Heart left ventricle (tissue), 16 donors: ENCODE results near the gene PCIF1. TPM values are rescaled to one million over a fixed set of nuclear protein-coding genes. Genes with fewer than 3 reads are reported as not detected.

Experiments used
- ATAC-seq, 4 donors: fragments of 200-7000 bp; cut with Tn5 transposase; one replicate each; pipeline ENCODE4 v1.9.1; 2020 to 2022; ENCODE audit warnings: moderate library complexity in 4 of 4, mild to moderate bottlenecking in 3 of 4, moderate number of reproducible peaks in 1 of 4
- DNase-seq, 5 donors: peaks; one replicate each; pipeline ENCODE4 v3.0.0-alpha.2; 2020
- H3K27ac ChIP-seq, 12 donors: fragments of 200-600 bp; sonication (generic) in 4 of 12; one replicate each; pipeline versions ENCODE4 v1.5.0 to v1.8.0; 2016 to 2022; ENCODE audit warnings: mild to moderate bottlenecking in 2 of 12
- H3K27me3 ChIP-seq, 9 donors: fragments of 200-600 bp; sonication (generic) in 2 of 9; one replicate each; pipeline versions ENCODE4 v1.5.1 to v1.8.0; 2016 to 2022; ENCODE audit warnings: mild to moderate bottlenecking in 3 of 9
- H3K36me3 ChIP-seq, 9 donors: fragments of 200-600 bp; sonication (generic) in 2 of 9; one replicate each; pipeline versions ENCODE4 v1.5.0 to v1.8.0; 2018 to 2022; ENCODE audit warnings: mild to moderate bottlenecking in 2 of 9
- H3K4me1 ChIP-seq, 12 donors: fragments of 200-600 bp; sonication (generic) in 4 of 12; one replicate each; pipeline versions ENCODE4 v1.5.0 to v1.8.0; 2016 to 2022; ENCODE audit warnings: mild to moderate bottlenecking in 3 of 12
- H3K4me3 ChIP-seq, 12 donors: fragments of 200-600 bp; sonication (generic) in 4 of 12; one replicate each; pipeline versions ENCODE4 v1.5.0 to v1.8.0; 2017 to 2022; ENCODE audit warnings: mild to moderate bottlenecking in 9 of 12, moderate library complexity in 4 of 12
- H3K9me3 ChIP-seq, 12 donors: fragments of 200-600 bp; sonication (generic) in 4 of 12; one replicate each; pipeline versions ENCODE4 v1.5.0 to v1.8.0; 2016 to 2022; ENCODE audit warnings: mild to moderate bottlenecking in 1 of 12
- CTCF ChIP-seq, 12 donors: fragments of 200-600 bp; sonication (generic) in 4 of 12; IDR thresholded peaks; one replicate each; pipeline versions ENCODE4 v1.5.0 to v1.8.0; 2018 to 2022; ENCODE audit warnings: antibody characterized with exemption in 12 of 12, mild to moderate bottlenecking in 5 of 12
- POLR2A ChIP-seq, 2 donors: fragments of 450-650 bp; IDR thresholded peaks; one replicate each; pipeline ENCODE4 v1.6.1; 2017; ENCODE audit warnings: antibody characterized with exemption in 2 of 2, mild to moderate bottlenecking in 2 of 2, moderate library complexity in 2 of 2
- WGBS, 4 donors: extraction: QIAGEN DNeasy Blood & Tissue Kit in 2 of 4; methylation state at CpG; one replicate each; pipeline versions ENCODE4 v1.1.5 to v1.1.7; 2013 to 2018; 5-methylcytosine and 5-hydroxymethylcytosine counted together
- intact Hi-C, 10 donors: fragments of 100-400 bp; cut with DNase I; formaldehyde crosslinking; loops; one replicate each; pipeline versions ENCODE4 v1.11.1 to v1.14.2; 2022
- polyA plus RNA-seq, 2 donors: library from polyadenylated mRNA; stranded (reverse); fragments of 200-250 nt; gene quantifications; one replicate each; pipeline ENCODE4 v1.2.3, GENCODE V29; 2013
- total RNA-seq, 9 donors: library from RNA; depleted of rRNA in 2 of 9; stranded (reverse); fragments of >200 nt in 2 of 9; fragmentation: NEBNext Ultra II Directional in 3 of 9; extraction: Animal tissue kit (Norgen Biotek cat#: 25700) in 3 of 9; gene quantifications; one replicate each; pipeline versions ENCODE4 v1.1.0 to v1.2.4, GENCODE V29; 2016 to 2023
- donor health status: ischemic (EF 13 %, LVEDD 7.1; RV severe dilation, severe dysfunction).
- donor health status: healthy with polysubstance abuse.
- donor health status: DM: no; HTN: yes; CAD: no.
- donor health status: DM: no; HTN: no; CAD: no.
- donor health status: ischemic (EF 25% LVEDD 6.9; RV normal size, moderate dysfunction).
- donor health status: ischemic (EF 25% LVEDD 5.7; RV mildly dilated, moderate dysfunction).
- donor health status: healthy.
- donor health status: DM: yes; HTN: yes; CAD: no.
- donor health status: ischemic (EF 35%, LVEDD 5.7; RV mildly dilated, moderate dysfunction).
- donor health status: nonischemic (EF 11% LVEDD 7.7; RV severe dilation, severe dysfunction).
- donor health status: DM: yes; HTN: yes; CAD: no.
- donor health status: PGD.
- donor health status: ischemic (EF 29% LVEDD 5.4; RV normal size, mild dysfunction).
- donor health status: nonischemic (EF 23%, LVEDD 6.1; RV moderate dilation, normal function).

The PCIF1 gene
- total and polyA plus RNA-seq, 11 donors = 17.5 to 40.2 (median 28.2) TPM

GRCh38 chr20:45971675-45972499 lies 37.4 kb downstream of the PCIF1 start, which contains the start of gene ZNF335:
Gene ZNF335 (minus strand): TSS chr20:45972203. CDS start chr20:45971410, 793 bp downstream.
- peak; percentile 92 to 96 (median 94) for ATAC-seq
- Histone ChIP-seq H3K4me1 (peaks cover 0 to 35% (median 13%) of the 10 kb centered on the region in 12 donors), H3K9me3 (no peaks in the 10 kb centered on the region), H3K27ac (peak within 1 kb of the TSS; percentile 90 to 100 (median 98)), H3K36me3 (peaks cover 0 to 28% (median 27%) of the 10 kb centered on the region in 9 donors), H3K4me3 (peak within 1 kb of the TSS; percentile 70 to 97 (median 84)), H3K27me3 (no peaks in the 10 kb centered on the region)
- WGBS, 4 donors = 0 to 1% (median 0%) methylated on average over 46 to 72 of the region's 72 CpGs
- TF ChIP-seq CTCF (IDR thresholded peaks at IDR 0.05) (peak; percentile 29 to 71 (median 44)), POLR2A (IDR thresholded peaks at IDR 0.05) (peak in 1 of 2 donors; percentile 66)
- intact Hi-C loops = loop anchor here in 5 of 10 donors (1.0 to 10.0 kb wide), 8 partner anchors 37 to 435 kb away; partner anchors contain the start of genes PCIF1 (in 3 of the 5), DNTTIP1 (in 2 of the 5), WFDC3 (in 2 of the 5) and CTSA (in 1 of the 5)
- DNase-seq = peak; percentile 96 to 98 (median 97)

- peaks cover 0 to 35% (median 13%) of the 10 kb centered on the region in 12 donors for H3K4me1 ChIP-seq
- H3K4me3 ChIP-seq = peak overlapping the region; percentile 70 to 97 (median 84)
- H3K27me3 ChIP-seq = no peaks in the 10 kb centered on the region
- peaks cover 0 to 21% (median 19%) of the 10 kb centered on the region in 9 donors for H3K36me3 ChIP-seq
- TF ChIP-seq POLR2A (IDR thresholded peaks at IDR 0.05) (no peak), CTCF (IDR thresholded peaks at IDR 0.05) (no peak)
- no peaks in the 10 kb centered on the region for H3K9me3 ChIP-seq
- no peak for ATAC-seq
- intact Hi-C loops = loop anchor here in 5 of 10 donors (1.0 to 10.0 kb wide), 6 partner anchors 37 to 434 kb away; partner anchors contain the start of genes DNTTIP1 (in 2 of the 5), WFDC3 (in 2 of the 5), CTSA (in 1 of the 5) and ELMO2 (in 1 of the 5)
- 43 to 55% (median 45%) methylated on average over 24 to 29 of the region's 29 CpGs for WGBS, 4 donors
- DNase-seq = no peak
- peak overlapping the region; percentile 90 to 100 (median 98) for H3K27ac ChIP-seq
Measured at GRCh38 chr20:45972500-45973183, 38.2 kb downstream of the PCIF1 start.

DNA sequence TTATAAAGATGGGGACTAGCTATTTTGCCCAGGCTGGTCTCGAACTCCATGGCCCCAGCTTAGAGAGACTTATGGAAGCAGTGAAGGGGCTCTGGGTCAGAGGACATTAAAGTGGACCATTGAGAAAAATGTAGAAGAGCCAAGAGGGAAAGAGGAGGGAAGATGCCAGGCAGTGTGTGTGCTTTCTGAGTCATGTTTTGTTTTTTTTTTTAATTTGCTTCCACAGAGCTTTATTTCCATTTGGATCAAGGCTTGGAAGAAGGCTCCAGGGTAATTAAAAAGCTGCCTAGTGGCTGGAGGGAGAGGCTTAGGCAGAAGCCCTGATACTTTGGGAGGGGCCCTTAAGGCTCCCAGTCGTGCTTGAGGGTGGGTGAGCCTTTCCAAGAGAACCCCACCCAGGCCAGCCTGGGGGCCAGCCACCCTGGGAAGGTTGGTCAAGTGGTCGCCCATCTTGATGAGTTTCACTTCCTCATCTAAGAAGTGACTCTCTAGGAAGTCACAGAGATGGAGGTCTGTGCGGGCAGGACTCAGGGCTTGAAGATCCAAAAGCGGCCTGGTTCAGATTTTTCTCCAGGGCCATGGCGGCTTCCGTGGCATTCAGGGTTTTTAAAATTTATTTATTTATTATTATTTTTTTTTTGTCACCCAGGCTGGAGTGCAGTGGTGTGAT lies 40.5 kb downstream of the PCIF1 start:
- H3K36me3 ChIP-seq = no peaks in the 10 kb centered on the region
- intact Hi-C loops = loop anchor here in 5 of 10 donors (5.0 to 10.0 kb wide), 4 partner anchors 43 to 180 kb away; partner anchors contain the start of genes DNTTIP1 (in 2 of the 5), WFDC3 (in 2 of the 5), CTSA (in 1 of the 5) and NCOA5 (in 1 of the 5)
- DNase-seq (no peak), ATAC-seq (no peak)
- H3K27ac ChIP-seq = no peak overlapping the region
- 76 to 82% (median 80%) methylated on average over 7 of the region's 7 CpGs for WGBS, 4 donors
- no peak overlapping the region for H3K4me3 ChIP-seq
- no peak for TF ChIP-seq POLR2A (IDR thresholded peaks at IDR 0.05)
- no peak for TF ChIP-seq CTCF (IDR thresholded peaks at IDR 0.05)
- no peaks in the 10 kb centered on the region for H3K27me3 ChIP-seq
- H3K9me3 ChIP-seq = no peaks in the 10 kb centered on the region
- peaks cover 0 to 20% (median 7%) of the 10 kb centered on the region in 12 donors for H3K4me1 ChIP-seq
